ENCODE results near the gene LGALS9C. TPM values are rescaled to one million over a fixed set of nuclear protein-coding genes. Genes with fewer than 3 reads are reported as not detected.

Gene LGALS9C
- total RNA-seq, 2 experiments from 2014 or later, result not detected

Other genes with a start within 250 kb of the LGALS9C start
- 100 to 1,000 TPM; 282 to 364 TPM for gene FLII, start 218.1 kb upstream of the LGALS9C start, total RNA-seq
- 1 to 10 TPM; 3.3 to 5.2 TPM for gene MIEF2, start 216.1 kb upstream of the LGALS9C start, total RNA-seq
- gene TOP3A, start 161.8 kb upstream of the LGALS9C start, total RNA-seq, result 10 to 100 TPM; 44.1 to 57.9 TPM
- gene SMCR8, start 161.5 kb upstream of the LGALS9C start, total RNA-seq, result 10 to 100 TPM; 13.2 to 14.5 TPM
- gene SHMT1, start 113.2 kb upstream of the LGALS9C start, total RNA-seq, result 10 to 100 TPM; 58.7 to 61.0 TPM
- gene EVPLL, start 99.0 kb upstream of the LGALS9C start, total RNA-seq, result under 1 TPM in 1 of 2 experiments, not detected in 1; 0.37 TPM
- gene TBC1D28, start 167.6 kb downstream of the LGALS9C start, total RNA-seq, result not detected
- gene FOXO3B, start 205.5 kb downstream of the LGALS9C start, total RNA-seq, result 1 to 10 TPM; 4.4 to 4.6 TPM